Stimulated activated CD4-positive, alpha-beta T cell treated with anti-CD3 and anti-CD28 coated beads, Interleukin-1b, Interleukin-23, amount 100 ng/mL, for 24 hours (primary cell): ENCODE measurements around the gene NLRP1.
A peak's percentile ranks its signal among the peaks of the same experiment; 100 is the strongest.

ENCODE experiments used
- DNase-seq, 4 experiments: peaks; one replicate each; pipeline ENCODE4 v3.0.0-alpha.2; 2020; ENCODE audit warnings: low read depth in 4 of 4, low spot score in 1 of 4

The NLRP1 gene

DNA sequence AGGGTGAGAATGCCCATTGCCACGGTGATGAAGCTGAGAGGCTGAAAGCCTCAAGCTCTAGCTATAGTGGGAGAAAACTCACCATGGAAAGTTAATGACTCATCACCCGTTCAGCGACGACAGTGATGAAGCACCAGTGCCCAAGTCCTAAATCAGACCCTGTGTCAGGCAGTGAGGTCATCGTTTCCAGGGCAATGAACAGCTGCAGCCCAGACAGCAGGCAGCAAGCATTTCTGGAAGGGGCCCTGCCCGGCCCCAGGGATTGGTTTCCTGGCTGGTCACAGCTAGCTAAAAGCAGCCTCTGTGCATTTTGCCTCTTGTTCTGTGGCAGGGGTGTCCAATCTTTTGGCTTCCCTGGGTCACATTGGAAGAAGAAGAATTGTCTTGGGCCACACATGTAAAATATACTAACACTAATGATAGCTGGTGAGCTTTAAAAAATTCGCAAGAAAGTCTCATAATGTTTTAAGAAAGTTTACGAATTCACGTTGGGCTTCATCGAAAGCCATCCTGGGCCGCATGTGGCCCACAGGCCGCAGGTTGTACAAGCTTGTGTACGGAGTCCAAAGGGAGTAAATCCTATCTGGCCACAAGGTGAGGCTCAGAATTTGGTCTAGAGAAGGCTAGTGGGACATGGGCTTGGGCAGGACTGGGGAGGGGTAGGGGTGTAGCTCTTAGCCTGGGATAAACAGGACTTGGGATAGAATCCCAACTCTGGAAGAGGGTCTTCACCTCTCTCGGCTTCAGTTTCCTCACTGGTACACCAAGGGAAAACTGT, 57.3 kb downstream of the NLRP1 start:
- DNase-seq: peak; percentile 5 to 70 (median 35)

DNA sequence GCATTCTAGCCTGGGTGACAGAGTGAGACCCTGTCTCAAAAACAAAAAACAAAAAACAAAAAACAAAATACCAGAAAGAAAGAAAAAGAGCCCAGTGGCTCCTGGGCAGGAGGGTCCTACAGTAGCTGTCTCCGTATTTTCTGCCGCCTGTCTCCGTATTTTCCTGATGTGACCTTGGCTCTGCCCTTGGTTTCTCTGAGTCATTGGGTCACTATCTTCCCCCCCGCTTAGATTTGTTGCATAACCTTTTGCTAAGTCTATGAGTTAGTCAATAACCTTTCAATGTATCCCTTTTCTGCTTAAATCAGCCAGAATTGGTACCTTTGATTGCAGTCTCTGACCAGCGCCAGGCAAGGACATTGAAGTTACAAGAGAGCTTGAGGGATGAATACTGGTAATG, 61.1 kb downstream of the NLRP1 start:
- DNase-seq: no peak

GRCh38 chr17:5522476-5522875, 61.8 kb downstream of the NLRP1 start:
- DNase-seq: no peak

- DNase-seq: no peak
Observed at GRCh38 chr17:5516060-5516792, 68.1 kb downstream of the NLRP1 start.

DNA sequence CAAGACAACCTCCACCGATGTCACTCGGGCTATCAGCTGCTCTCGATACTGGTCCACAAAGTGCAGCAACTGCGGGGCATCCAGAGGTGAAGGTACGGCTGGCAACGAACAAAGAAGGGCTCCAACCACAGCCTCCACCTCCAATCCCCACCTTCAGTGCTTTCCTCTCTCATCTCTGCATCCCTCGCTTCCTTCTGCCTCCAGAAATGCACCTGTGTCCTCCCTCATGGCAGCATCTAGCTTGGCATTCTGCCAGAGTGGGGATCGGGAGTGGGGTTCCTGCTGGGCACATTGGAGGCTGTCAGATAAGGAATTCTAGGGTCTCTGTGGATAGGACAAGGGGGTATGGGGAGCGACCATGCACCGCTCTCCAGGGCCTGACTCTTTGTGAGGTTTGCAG, 69.3 kb downstream of the NLRP1 start:
- no peak for DNase-seq

DNA sequence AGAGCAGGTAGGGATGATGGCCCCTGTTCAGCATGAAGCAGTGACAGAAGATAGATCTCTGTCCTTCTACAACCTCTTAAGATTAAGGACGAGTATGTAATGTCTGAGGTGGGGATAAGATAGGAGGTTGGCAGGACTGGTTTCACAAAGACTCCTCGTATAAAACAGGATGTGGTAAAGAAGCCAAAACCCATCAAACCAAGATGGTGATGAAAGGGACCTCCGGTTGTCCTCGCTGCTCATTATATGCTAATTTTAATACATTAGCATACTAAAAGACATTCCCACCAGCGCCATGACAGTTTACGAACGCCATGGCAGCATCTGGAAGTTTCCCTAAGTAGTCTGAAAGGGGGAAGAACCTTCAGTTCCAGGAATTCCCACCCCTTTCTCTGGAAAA, 70.7 kb downstream of the NLRP1 start:
- DNase-seq: no peak

GRCh38 chr17:5511401-5512225, 72.7 kb downstream of the NLRP1 start:
- no peak for DNase-seq

- DNase-seq: no peak
Observed at GRCh38 chr17:5510771-5511170, 73.5 kb downstream of the NLRP1 start.

GRCh38 chr17:5509482-5509881, 74.8 kb downstream of the NLRP1 start:
- no peak for DNase-seq

- DNase-seq: no peak
Observed at GRCh38 chr17:5508810-5509209, 75.5 kb downstream of the NLRP1 start.

DNA sequence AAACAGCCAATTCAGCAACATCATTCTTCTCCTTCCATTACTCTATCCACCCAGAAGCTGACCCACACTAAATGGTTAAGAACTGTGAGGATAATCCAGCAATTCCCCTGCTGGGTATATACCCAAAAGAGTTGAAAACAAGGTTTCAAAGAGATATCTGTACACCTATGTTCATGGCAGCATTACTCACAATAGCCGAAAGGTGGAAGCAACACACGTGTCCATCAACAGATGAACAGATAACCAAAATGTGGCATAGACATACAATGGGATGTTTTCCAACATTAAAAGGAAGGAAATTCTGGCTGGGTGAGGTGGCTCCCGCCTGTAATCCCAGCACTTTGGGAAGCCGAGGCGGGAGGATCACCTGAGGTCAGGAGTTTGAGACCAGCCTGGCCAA, 78.0 kb downstream of the NLRP1 start:
- DNase-seq: no peak

- DNase-seq: no peak
Observed at GRCh38 chr17:5502552-5502951, 81.8 kb downstream of the NLRP1 start.

GRCh38 chr17:5501685-5502084, 82.6 kb downstream of the NLRP1 start:
- no peak for DNase-seq

DNA sequence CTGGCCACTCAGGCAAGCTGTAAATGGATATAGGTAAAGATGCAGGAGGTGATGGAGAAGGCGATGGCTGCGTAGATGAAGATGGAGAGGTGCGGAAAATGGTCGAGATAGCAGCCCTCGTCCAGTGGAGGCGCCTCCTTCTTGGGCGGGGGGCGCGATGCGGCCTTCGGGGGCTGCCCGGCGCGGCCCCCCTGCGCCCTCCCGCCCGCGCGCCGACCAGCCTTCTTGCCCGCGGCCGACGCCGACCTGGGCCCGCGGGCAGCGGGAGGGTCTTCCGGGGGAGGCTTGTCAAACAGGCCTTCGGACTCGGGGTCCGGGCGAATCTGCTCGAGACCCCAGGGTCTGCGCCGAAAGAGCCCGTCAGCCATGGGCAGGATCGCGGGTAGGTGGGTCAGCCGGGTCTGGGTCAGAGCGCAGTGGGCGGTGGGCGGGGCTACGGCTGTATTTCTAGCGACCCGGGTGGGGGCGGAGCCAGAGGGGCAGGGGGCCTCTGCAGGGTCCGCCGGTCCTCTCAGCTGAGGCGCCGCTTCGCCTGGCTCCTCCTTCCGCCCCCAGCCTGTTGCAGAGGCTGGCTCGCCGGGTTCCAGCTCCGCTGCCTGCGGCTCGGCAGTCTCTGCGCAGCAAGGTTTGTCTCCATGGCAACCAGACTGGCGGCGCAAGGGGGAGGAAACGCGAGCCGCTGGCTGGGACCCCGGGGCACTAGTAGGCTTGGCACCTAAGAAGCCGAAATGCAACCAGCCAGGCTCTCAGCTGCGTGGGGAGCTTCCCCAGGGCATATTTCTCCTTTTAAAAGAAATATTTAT, 83.5 kb downstream of the NLRP1 start:
- peak; percentile 17 to 65 (median 35) for DNase-seq

DNA sequence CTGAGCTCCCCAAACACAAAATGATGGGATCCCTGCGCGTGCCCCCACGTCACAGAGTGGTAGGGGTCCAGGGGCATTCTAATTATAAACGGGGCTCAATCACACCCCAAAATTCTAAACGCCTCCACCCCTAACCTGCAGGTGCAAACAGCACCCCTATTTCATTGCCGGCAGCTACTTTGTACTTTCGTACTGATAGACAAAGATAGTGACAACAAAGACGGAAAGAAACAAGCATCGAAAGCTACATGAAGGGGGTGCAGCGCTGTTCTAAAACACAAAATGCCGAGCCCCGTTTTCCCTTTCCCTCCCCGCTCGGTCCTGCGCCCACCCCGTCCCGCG, 84.1 kb downstream of the NLRP1 start:
- DNase-seq: no peak

GRCh38 chr17:5499476-5500231, 84.7 kb downstream of the NLRP1 start:
- no peak for DNase-seq

DNA sequence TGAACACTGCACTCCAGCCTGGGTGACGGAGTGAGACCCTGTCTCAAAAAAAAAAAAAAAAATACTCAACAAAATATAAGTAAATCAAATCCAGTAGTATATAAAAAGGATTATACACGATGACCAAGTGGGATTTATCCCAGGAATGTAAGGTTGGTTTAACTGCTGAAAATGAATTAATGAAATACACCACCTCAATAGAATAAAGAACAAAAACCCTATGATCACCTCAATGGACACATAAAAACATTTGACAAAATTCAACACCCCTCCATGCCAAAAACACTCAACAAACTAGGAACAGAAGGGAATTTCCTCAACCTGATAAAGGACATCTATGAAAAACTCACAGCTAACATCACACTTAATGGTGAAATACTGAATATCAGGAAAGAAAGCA, 91.3 kb downstream of the NLRP1 start:
- no peak for DNase-seq

DNA sequence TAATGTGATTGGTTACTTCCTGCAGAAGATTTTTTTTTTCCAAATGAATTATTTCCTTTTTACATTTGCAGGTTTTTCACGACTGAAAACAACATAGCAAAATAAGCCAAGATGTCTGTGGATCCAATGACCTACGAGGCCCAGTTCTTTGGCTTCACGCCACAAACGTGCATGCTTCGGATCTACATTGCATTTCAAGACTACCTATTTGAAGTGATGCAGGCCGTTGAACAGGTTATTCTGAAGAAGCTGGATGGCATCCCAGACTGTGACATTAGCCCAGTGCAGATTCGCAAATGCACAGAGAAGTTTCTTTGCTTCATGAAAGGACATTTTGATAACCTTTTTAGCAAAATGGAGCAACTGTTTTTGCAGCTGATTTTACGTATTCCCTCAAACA, 95.6 kb downstream of the NLRP1 start:
- DNase-seq: no peak

GRCh38 chr17:5486206-5487124, 97.8 kb downstream of the NLRP1 start, which contains the start of gene MIS12:
Gene MIS12 (plus strand): TSS chr17:5486566. CDS start chr17:5488863, 2,297 bp downstream.
- peak; percentile 87 to 98 (median 95) for DNase-seq
